Astrocyte (in vitro differentiated cells and primary cell): Measurements from ENCODE around the gene THRB. TPM values are rescaled to one million over a fixed set of nuclear protein-coding genes. Genes with fewer than 3 reads are reported as not detected.
A peak's percentile ranks its signal among the peaks of the same experiment; 100 is the strongest.

Experiments used
- DNase-seq: peaks from one replicate; pipeline ENCODE4 v3.0.0-alpha.2; 2010; ENCODE audit warnings: low read depth
- FAIRE-seq: peaks from 2 replicates; lab custom pipeline; 2011; peaks lifted over from hg19 to GRCh38; lab: Jason Lieb, UNC
- H2AFZ ChIP-seq: 2 replicates; pipeline ENCODE4 v1.6.0; 2012; ENCODE audit warnings: low read depth, low read length, inconsistent platforms
- H3K27ac ChIP-seq: 2 replicates; pipeline ENCODE4 v1.5.1; 2011; ENCODE audit warnings: low read depth, low read length, inconsistent platforms
- H3K27me3 ChIP-seq: 2 replicates; pipeline ENCODE4 v1.6.0; 2011; ENCODE audit warnings: low read length, inconsistent platforms; ENCODE audit not compliant: insufficient read depth
- H3K36me3 ChIP-seq: 2 replicates; pipeline ENCODE4 v1.5.1; 2011; ENCODE audit warnings: low read length, inconsistent platforms; ENCODE audit not compliant: insufficient read depth
- H3K4me1 ChIP-seq: 2 replicates; pipeline ENCODE4 v1.5.1; 2011; ENCODE audit warnings: low read length, inconsistent platforms; ENCODE audit not compliant: insufficient read depth
- H3K4me2 ChIP-seq: 2 replicates; pipeline ENCODE4 v1.6.0; 2012; ENCODE audit warnings: low read length, inconsistent platforms
- H3K4me3 ChIP-seq: 2 replicates; pipeline ENCODE4 v1.5.1; 2011; ENCODE audit warnings: low read depth, mild to moderate bottlenecking, low read length, inconsistent platforms; ENCODE audit not compliant: insufficient read depth
- H3K79me2 ChIP-seq: 2 replicates; pipeline ENCODE4 v1.6.0; 2012; ENCODE audit warnings: mild to moderate bottlenecking, low read length, inconsistent platforms; ENCODE audit not compliant: insufficient read depth
- H3K9ac ChIP-seq: 2 replicates; pipeline ENCODE4 v1.6.0; 2012; ENCODE audit warnings: mild to moderate bottlenecking, low read length, inconsistent platforms
- H3K9me3 ChIP-seq: 2 replicates; pipeline ENCODE4 v1.5.1; 2012; ENCODE audit warnings: low read depth, mild to moderate bottlenecking, low read length, inconsistent platforms; ENCODE audit not compliant: insufficient read depth
- H4K20me1 ChIP-seq: 2 replicates; pipeline ENCODE4 v1.6.0; 2012; ENCODE audit warnings: low read length, inconsistent platforms; ENCODE audit not compliant: insufficient read depth
- H3K27ac Mint-ChIP-seq: one replicate; pipeline ENCODE4 v1.8.0; 2021; ENCODE audit warnings: mild to moderate bottlenecking, mixed read lengths; ENCODE audit not compliant: unreplicated experiment
- H3K27me3 Mint-ChIP-seq: one replicate; pipeline ENCODE4 v1.8.0; 2021; ENCODE audit warnings: low read depth, mixed read lengths; ENCODE audit not compliant: unreplicated experiment
- H3K36me3 Mint-ChIP-seq: one replicate; pipeline ENCODE4 v1.8.0; 2021; ENCODE audit warnings: low read depth, mixed read lengths; ENCODE audit not compliant: unreplicated experiment
- H3K4me1 Mint-ChIP-seq: one replicate; pipeline ENCODE4 v1.8.0; 2021; ENCODE audit warnings: low read depth, mixed read lengths; ENCODE audit not compliant: unreplicated experiment
- H3K4me3 Mint-ChIP-seq: one replicate; pipeline ENCODE4 v1.8.0; 2021; ENCODE audit warnings: mild to moderate bottlenecking, moderate library complexity, mixed read lengths; ENCODE audit not compliant: unreplicated experiment
- H3K9me3 Mint-ChIP-seq: one replicate; pipeline ENCODE4 v1.8.0; 2021; ENCODE audit warnings: mild to moderate bottlenecking, mixed read lengths; ENCODE audit not compliant: unreplicated experiment
- EZH2 ChIP-seq: IDR thresholded peaks from 2 replicates; pipeline ENCODE4 v1.6.1; 2012; ENCODE audit warnings: mild to moderate bottlenecking, low read length, inconsistent platforms; ENCODE audit not compliant: insufficient read depth
- total RNA-seq: library from RNA; stranded (reverse); gene quantifications from 2 replicates; pipeline ENCODE4 v1.2.1, GENCODE V29; 2021
- TF ChIP-seq, protein P1 (sequence below): IDR thresholded peaks from 2 replicates; pipeline ENCODE4 v1.5.1; 2011; ENCODE audit warnings: low read depth, mild to moderate bottlenecking, inconsistent platforms, low read length, moderate library complexity; ENCODE audit not compliant: insufficient read depth

The THRB gene
- total RNA-seq, 1 donor from 2014 or later = 8.5 TPM

DNA sequence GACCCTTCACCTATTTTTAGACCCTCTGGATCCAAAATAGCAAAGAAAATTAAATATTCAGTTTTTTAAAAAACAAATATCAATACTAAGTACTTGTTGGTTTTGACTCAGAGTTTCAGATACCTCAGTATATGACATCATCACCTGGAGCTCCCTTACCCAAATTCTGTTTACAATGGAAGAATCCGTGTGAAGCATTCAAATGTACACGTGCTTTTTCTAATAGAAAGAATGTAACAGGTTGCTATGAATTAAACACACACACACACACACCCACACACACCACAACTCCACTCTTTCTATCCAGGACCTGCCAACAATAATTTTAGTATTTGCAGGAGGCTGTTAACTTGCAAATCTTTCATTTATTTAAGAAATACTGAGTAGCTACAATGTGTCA lies 221.8 kb downstream of the THRB start:
- no peak for TF ChIP-seq EZH2
- TF ChIP-seq, protein P1, sequence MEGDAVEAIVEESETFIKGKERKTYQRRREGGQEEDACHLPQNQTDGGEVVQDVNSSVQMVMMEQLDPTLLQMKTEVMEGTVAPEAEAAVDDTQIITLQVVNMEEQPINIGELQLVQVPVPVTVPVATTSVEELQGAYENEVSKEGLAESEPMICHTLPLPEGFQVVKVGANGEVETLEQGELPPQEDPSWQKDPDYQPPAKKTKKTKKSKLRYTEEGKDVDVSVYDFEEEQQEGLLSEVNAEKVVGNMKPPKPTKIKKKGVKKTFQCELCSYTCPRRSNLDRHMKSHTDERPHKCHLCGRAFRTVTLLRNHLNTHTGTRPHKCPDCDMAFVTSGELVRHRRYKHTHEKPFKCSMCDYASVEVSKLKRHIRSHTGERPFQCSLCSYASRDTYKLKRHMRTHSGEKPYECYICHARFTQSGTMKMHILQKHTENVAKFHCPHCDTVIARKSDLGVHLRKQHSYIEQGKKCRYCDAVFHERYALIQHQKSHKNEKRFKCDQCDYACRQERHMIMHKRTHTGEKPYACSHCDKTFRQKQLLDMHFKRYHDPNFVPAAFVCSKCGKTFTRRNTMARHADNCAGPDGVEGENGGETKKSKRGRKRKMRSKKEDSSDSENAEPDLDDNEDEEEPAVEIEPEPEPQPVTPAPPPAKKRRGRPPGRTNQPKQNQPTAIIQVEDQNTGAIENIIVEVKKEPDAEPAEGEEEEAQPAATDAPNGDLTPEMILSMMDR = no peak
- H3K4me1 Mint-ChIP-seq = peaks cover 12% of the 10 kb centered on the region
- no peaks in the 10 kb centered on the region for H3K79me2 ChIP-seq
- DNase-seq = peak; percentile 43
- FAIRE-seq = no peak
- no peak overlapping the region for H3K4me2 ChIP-seq
- H2AFZ ChIP-seq = no peak overlapping the region
- H3K36me3 ChIP-seq = no peaks in the 10 kb centered on the region
- no peak overlapping the region for H3K4me3 ChIP-seq
- no peak overlapping the region for H3K27ac ChIP-seq
- H3K4me3 Mint-ChIP-seq = no peak overlapping the region
- H3K36me3 Mint-ChIP-seq = no peaks in the 10 kb centered on the region
- H3K4me1 ChIP-seq = no peaks in the 10 kb centered on the region
- H3K9me3 ChIP-seq = no peaks in the 10 kb centered on the region
- no peak overlapping the region for H3K9ac ChIP-seq
- peaks cover 3% of the 10 kb centered on the region for H3K27me3 ChIP-seq
- H3K27ac Mint-ChIP-seq = no peak overlapping the region
- no peaks in the 10 kb centered on the region for H4K20me1 ChIP-seq
- no peaks in the 10 kb centered on the region for H3K27me3 Mint-ChIP-seq
- H3K9me3 Mint-ChIP-seq = no peaks in the 10 kb centered on the region

GRCh38 chr3:24272408-24272807 lies 222.2 kb downstream of the THRB start:
- H3K27me3 ChIP-seq = peaks cover 6% of the 10 kb centered on the region
- DNase-seq = no peak
- H3K27ac Mint-ChIP-seq = peak overlapping the region; percentile 63
- no peak overlapping the region for H3K4me2 ChIP-seq
- no peak overlapping the region for H3K9ac ChIP-seq
- H3K4me3 Mint-ChIP-seq = no peak overlapping the region
- H3K4me3 ChIP-seq = no peak overlapping the region
- no peaks in the 10 kb centered on the region for H3K4me1 ChIP-seq
- no peaks in the 10 kb centered on the region for H3K27me3 Mint-ChIP-seq
- H3K9me3 ChIP-seq = no peaks in the 10 kb centered on the region
- H3K79me2 ChIP-seq = no peaks in the 10 kb centered on the region
- no peaks in the 10 kb centered on the region for H3K36me3 Mint-ChIP-seq
- no peaks in the 10 kb centered on the region for H3K36me3 ChIP-seq
- no peaks in the 10 kb centered on the region for H4K20me1 ChIP-seq
- H3K27ac ChIP-seq = no peak overlapping the region
- TF ChIP-seq, protein P1 = no peak
- TF ChIP-seq EZH2 = no peak
- FAIRE-seq = peak; percentile 65
- H3K4me1 Mint-ChIP-seq = peaks cover 12% of the 10 kb centered on the region
- no peak overlapping the region for H2AFZ ChIP-seq
- H3K9me3 Mint-ChIP-seq = peaks cover 2% of the 10 kb centered on the region

GRCh38 chr3:24271228-24271627 lies 223.4 kb downstream of the THRB start:
- no peaks in the 10 kb centered on the region for H3K4me1 ChIP-seq
- H3K4me3 ChIP-seq = no peak overlapping the region
- Mint-ChIP-seq H3K9me3 (peaks cover 2% of the 10 kb centered on the region), H3K27ac (no peak overlapping the region), H3K4me3 (no peak overlapping the region), H3K36me3 (no peaks in the 10 kb centered on the region), H3K27me3 (no peaks in the 10 kb centered on the region), H3K4me1 (peaks cover 12% of the 10 kb centered on the region)
- H3K27ac ChIP-seq = no peak overlapping the region
- H3K79me2 ChIP-seq = no peaks in the 10 kb centered on the region
- no peaks in the 10 kb centered on the region for H3K9me3 ChIP-seq
- TF ChIP-seq, protein P1 = no peak
- TF ChIP-seq EZH2 = no peak
- FAIRE-seq = no peak
- H3K27me3 ChIP-seq = peaks cover 8% of the 10 kb centered on the region
- H4K20me1 ChIP-seq = no peaks in the 10 kb centered on the region
- no peak overlapping the region for H3K4me2 ChIP-seq
- H3K36me3 ChIP-seq = no peaks in the 10 kb centered on the region
- no peak overlapping the region for H2AFZ ChIP-seq
- H3K9ac ChIP-seq = no peak overlapping the region
- no peak for DNase-seq
